RWPE1 (cell line): ENCODE results near the gene ELOVL2.

ENCODE experiments used
- CTCF ChIA-PET: fragments of 350-600 bp; sonication (Branson Sonifier 250); formaldehyde crosslinking; extraction: SDS; loops from one replicate; lab custom pipeline; 2021; lab: Yijun Ruan, JAX
- POLR2A ChIA-PET: fragments of 400-600 bp; formaldehyde crosslinking; extraction: SDS; loops from one replicate; lab custom pipeline; 2020; ENCODE audit warnings: antibody characterized with exemption; ENCODE audit not compliant: low non-redundant PET; lab: Yijun Ruan, JAX
- DNase-seq: peaks from one replicate; pipeline ENCODE4 v3.0.0; 2012; ENCODE audit warnings: low spot score
- H3K27ac ChIP-seq: fragments of 450-650 bp; 2 replicates; pipeline ENCODE4 v1.5.1; 2017
- CTCF ChIP-seq: fragments of 450-650 bp; conservative IDR thresholded peaks from 2 replicates; pipeline ENCODE4 v1.5.1; 2017; ENCODE audit warnings: low read depth, mild to moderate bottlenecking

ELOVL2 gene

GRCh38 chr6:11039040-11039439 lies 5.1 kb downstream of the ELOVL2 start:
- H3K27ac ChIP-seq = no peak overlapping the region
- DNase-seq = no peak
- POLR2A ChIA-PET = no interaction called here
- CTCF ChIA-PET = interaction anchor here (0.6 to 1.1 kb wide), 3 partner anchors 44 to 77 kb away, joined by 3 to 4 read pairs (median 3); partner anchors contain the start of gene SMIM13
- no peak for TF ChIP-seq CTCF

- no peak for DNase-seq
- TF ChIP-seq CTCF = no peak
- no peak overlapping the region for H3K27ac ChIP-seq
- ChIA-PET POLR2A (no interaction called here), CTCF (interaction anchor here (0.5 to 1.4 kb wide), 3 partner anchors 9 to 75 kb away, joined by 3 to 4 read pairs (median 3); no protein-coding TSS in a partner anchor)
Observed at GRCh38 chr6:11036977-11037430, 7.1 kb downstream of the ELOVL2 start.

GRCh38 chr6:11036351-11036740 lies 7.8 kb downstream of the ELOVL2 start:
- no peak for TF ChIP-seq CTCF
- DNase-seq = no peak
- POLR2A ChIA-PET = no interaction called here
- H3K27ac ChIP-seq = no peak overlapping the region
- CTCF ChIA-PET = interaction anchor here (0.5 to 0.7 kb wide), 2 partner anchors 26 to 74 kb away, joined by 3 read pairs; no protein-coding TSS in a partner anchor

GRCh38 chr6:11035616-11036350 lies 8.3 kb downstream of the ELOVL2 start:
- ChIA-PET POLR2A (no interaction called here), CTCF (interaction anchor here (0.7 kb wide), 1 partner anchor 26 kb away, joined by 3 read pairs; no protein-coding TSS in a partner anchor)
- no peak overlapping the region for H3K27ac ChIP-seq
- TF ChIP-seq CTCF = no peak
- DNase-seq = no peak

GRCh38 chr6:11033825-11034224 lies 10.3 kb downstream of the ELOVL2 start:
- CTCF ChIA-PET = interaction anchor here (0.5 to 0.7 kb wide), 3 partner anchors 9 to 131 kb away, joined by 3 to 5 read pairs (median 5); no protein-coding TSS in a partner anchor
- DNase-seq = peak; percentile 58
- POLR2A ChIA-PET = no interaction called here
- TF ChIP-seq CTCF = no peak
- H3K27ac ChIP-seq = no peak overlapping the region

- ChIA-PET POLR2A (no interaction called here), CTCF (no interaction called here)
- H3K27ac ChIP-seq = no peak overlapping the region
- no peak for TF ChIP-seq CTCF
- no peak for DNase-seq
Observed at GRCh38 chr6:11030904-11031303, 13.2 kb downstream of the ELOVL2 start.
